ENCODE results near the gene POU3F1.

Gene POU3F1

DNA sequence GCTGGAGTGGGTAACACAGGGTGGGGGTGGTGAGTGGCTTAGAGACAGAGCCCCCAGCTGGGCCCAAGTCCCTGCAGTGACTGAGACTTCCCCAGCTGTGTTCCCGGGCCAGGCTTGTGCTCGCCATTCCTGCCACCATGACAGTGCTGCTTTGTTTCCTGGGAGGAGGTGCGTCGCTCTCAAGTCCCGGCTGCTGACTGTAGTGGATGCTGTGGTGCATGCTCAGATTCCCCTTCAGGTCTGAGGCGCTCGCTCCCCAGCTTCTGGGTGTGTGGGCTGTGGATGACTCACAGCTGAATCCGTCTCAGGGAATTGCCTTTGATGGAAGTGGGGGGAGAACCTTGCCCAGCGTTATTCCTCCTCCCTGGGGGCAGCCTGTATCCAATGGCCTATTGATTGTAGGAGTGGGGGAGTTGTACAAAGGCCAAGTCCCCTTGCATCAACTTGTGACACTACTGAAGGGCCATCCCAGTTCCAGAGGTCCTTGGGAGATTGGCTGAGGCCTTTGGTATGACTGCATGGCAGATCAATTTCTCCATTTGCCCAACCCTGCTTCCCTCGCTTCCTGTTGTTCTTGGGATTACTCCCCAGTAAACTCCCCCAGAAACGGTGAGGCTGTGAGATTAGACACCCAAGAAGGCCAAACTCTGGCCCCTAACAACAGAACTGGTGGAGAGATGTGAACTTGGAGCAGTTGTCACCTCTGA is 17.8 kb upstream of the POU3F1 start:
- H3K4me3 ChIP-seq (ENCODE audit: low read length): no peak overlapping the region
- DNase-seq (ENCODE audit: low read depth): no peak
- TF ChIP-seq, protein P1, sequence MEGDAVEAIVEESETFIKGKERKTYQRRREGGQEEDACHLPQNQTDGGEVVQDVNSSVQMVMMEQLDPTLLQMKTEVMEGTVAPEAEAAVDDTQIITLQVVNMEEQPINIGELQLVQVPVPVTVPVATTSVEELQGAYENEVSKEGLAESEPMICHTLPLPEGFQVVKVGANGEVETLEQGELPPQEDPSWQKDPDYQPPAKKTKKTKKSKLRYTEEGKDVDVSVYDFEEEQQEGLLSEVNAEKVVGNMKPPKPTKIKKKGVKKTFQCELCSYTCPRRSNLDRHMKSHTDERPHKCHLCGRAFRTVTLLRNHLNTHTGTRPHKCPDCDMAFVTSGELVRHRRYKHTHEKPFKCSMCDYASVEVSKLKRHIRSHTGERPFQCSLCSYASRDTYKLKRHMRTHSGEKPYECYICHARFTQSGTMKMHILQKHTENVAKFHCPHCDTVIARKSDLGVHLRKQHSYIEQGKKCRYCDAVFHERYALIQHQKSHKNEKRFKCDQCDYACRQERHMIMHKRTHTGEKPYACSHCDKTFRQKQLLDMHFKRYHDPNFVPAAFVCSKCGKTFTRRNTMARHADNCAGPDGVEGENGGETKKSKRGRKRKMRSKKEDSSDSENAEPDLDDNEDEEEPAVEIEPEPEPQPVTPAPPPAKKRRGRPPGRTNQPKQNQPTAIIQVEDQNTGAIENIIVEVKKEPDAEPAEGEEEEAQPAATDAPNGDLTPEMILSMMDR (conservative IDR thresholded peaks at IDR 0.05; ENCODE audit: low read depth, low read length): peak; percentile 5

DNA sequence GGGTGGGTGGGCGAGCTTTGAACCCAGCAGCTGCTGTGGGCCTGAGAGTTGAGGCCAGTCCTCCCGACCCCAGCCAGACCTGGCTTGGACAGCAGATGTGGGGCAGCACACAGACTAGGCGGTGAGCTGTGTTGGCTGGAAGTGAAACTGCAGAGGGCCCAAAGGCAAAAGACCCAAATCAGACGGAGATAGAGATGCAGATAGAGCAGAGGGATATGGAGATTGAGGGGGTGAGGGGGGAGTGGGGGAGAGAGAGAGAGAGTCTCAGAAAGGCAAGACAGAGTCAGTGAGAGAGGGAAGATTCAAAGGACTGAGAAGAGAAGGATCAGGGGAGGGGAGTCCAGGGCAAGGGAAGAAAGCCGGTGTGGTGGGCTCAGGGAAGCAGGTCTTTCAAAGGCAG is 17.0 kb upstream of the POU3F1 start:
- TF ChIP-seq, protein P1 (conservative IDR thresholded peaks at IDR 0.05; ENCODE audit: low read depth, low read length): no peak
- no peak overlapping the region for H3K4me3 ChIP-seq (ENCODE audit: low read length)
- no peak for DNase-seq (ENCODE audit: low read depth)

DNA sequence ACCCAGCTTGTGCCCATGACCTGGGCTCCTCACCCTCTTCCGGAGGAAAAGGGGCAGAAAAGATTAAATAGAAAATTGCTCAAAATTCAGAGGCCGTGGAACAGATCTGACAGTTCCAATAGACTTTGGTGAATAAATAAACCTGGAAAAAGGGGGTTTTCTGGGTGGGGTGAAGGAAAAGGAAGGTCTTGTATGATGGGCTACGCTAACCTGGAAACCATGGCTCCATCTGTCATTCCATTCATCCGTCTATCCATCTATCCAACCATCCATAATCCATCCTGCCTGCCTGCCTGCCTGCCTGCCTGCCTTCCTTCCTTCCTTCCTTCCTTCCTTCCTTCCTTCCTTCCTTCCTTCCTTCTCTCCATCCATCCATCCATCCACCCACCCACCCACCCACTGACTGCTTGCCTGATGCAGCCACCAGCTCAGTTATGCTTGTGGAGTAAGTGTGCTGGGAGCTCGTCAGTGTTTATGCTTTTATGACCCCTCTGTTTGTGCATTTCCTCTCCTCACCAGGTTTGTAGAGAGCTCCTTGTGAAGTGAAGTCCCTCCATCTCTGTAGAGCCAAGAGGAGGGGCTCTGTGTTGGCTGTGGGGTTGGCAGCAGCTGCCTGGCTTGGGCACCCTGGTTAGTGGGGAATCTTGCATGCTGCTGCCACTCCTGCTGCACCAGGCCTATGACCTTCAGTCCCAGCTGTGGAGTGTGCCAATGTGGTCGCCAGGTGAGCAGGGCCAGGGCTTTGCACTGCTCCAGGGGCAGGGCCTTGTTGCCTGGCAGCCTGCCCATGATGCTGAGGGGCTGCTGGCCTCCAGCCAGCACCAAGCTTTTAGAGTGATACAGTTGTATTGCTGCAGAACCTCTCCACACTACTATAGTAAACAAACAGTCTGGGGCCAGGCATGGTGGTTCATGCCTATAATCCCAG is 16.0 kb upstream of the POU3F1 start:
- TF ChIP-seq, protein P1 (conservative IDR thresholded peaks at IDR 0.05; ENCODE audit: low read depth, low read length): no peak
- H3K4me3 ChIP-seq (ENCODE audit: low read length): no peak overlapping the region
- DNase-seq (ENCODE audit: low read depth): no peak

DNA sequence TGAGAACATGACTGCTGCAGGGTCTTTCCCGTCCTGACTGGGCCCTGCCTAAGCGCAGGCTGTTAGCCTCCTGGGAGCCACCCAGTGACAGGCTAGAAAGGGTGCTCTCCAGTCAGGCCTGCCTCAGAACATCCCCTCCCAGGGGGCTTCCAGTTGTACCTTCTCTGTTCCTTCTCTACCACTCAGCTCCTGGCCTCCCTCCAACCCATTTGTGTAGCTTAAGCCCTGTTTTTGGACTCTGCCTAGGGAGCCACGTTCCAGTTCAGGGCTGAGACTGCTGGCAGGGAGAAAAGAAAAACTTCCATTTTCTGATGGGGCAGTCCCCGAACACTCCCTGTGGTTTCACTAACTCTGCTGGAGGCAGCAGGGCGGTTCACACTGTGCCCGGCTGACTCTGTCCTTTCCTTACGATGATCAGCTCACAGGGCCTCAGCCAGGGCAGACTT is 15.3 kb upstream of the POU3F1 start:
- no peak for DNase-seq (ENCODE audit: low read depth)
- TF ChIP-seq, protein P1 (conservative IDR thresholded peaks at IDR 0.05; ENCODE audit: low read depth, low read length): no peak
- no peak overlapping the region for H3K4me3 ChIP-seq (ENCODE audit: low read length)

DNA sequence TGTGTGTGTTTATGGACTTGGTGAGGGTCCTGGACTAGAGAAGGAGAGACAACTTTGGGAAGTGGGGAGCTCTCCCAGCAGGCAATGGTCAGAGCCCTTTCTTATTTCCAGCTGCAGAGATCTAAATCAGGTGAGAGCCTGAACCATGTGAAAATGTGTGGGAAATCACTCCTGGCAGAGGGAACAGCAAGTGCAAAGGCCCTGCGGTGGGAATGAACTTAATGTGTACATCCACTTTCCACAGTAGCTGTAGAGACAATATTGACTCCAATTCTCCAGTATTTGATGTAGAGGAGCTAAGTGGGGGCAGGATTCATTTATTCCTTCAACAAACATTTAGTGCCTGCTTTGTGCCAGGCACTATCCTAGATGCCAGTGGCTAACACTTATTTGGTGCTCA is 14.7 kb upstream of the POU3F1 start:
- H3K4me3 ChIP-seq (ENCODE audit: low read length): no peak overlapping the region
- DNase-seq (ENCODE audit: low read depth): no peak
- TF ChIP-seq, protein P1 (conservative IDR thresholded peaks at IDR 0.05; ENCODE audit: low read depth, low read length): no peak

DNA sequence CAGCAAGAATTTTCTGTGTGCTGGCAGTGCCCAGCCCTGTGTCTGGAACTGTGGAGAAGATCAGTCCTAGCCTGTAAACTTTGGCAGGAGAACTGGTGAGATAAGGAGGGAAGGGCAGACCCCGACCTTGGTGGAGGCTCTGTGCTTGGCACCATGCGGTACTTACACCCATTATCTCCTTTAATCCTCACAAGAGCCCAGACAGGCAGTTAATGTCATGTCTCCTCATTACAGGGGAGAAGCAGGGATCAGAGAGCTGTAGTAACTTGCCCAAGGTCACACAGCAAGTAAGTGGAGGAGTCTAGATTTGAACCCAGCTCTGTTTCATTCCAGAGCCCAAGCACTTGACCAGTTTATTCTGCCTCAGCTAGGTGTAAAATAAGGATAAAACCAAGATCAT is 13.9 kb upstream of the POU3F1 start:
- TF ChIP-seq, protein P1 (conservative IDR thresholded peaks at IDR 0.05; ENCODE audit: low read depth, low read length): no peak
- H3K4me3 ChIP-seq (ENCODE audit: low read length): no peak overlapping the region
- no peak for DNase-seq (ENCODE audit: low read depth)
